Ishikawa (cell line): ENCODE data around the gene SPACA6.

ENCODE experiments used
- CEBPB ChIP-seq: IDR thresholded peaks from 2 replicates; pipeline ENCODE4 v1.6.1; 2012
- CREB1 ChIP-seq: IDR thresholded peaks from 2 replicates; pipeline ENCODE4 v1.6.1; 2012; ENCODE audit warnings: low read depth
- EGR1 ChIP-seq: IDR thresholded peaks from 2 replicates; pipeline ENCODE4 v1.6.1; 2012
- EP300 ChIP-seq: IDR thresholded peaks from 2 replicates; pipeline ENCODE4 v1.6.1; 2012; ENCODE audit warnings: borderline replicate concordance
- FOXM1 ChIP-seq: IDR thresholded peaks from 2 replicates; pipeline ENCODE4 v1.6.1; 2012; ENCODE audit warnings: low read depth, borderline replicate concordance
- MAX ChIP-seq: IDR thresholded peaks from 2 replicates; pipeline ENCODE4 v1.6.1; 2012
- NFIC ChIP-seq: IDR thresholded peaks from 2 replicates; pipeline ENCODE4 v1.6.1; 2012
- RAD21 ChIP-seq: IDR thresholded peaks from 2 replicates; pipeline ENCODE4 v1.6.1; 2012; ENCODE audit warnings: low read depth
- REST ChIP-seq: IDR thresholded peaks from 2 replicates; pipeline ENCODE4 v1.6.1; 2012; ENCODE audit warnings: low read depth, mild to moderate bottlenecking
- TAF1 ChIP-seq: IDR thresholded peaks from 2 replicates; pipeline ENCODE4 v1.6.1; 2012; ENCODE audit warnings: low read depth, mild to moderate bottlenecking
- TCF12 ChIP-seq: IDR thresholded peaks from 2 replicates; pipeline ENCODE4 v1.6.1; 2012; ENCODE audit warnings: low read depth
- TEAD4 ChIP-seq: IDR thresholded peaks from 2 replicates; pipeline ENCODE4 v1.6.1; 2012
- USF1 ChIP-seq: IDR thresholded peaks from 2 replicates; pipeline ENCODE4 v1.6.1; 2012
- YY1 ChIP-seq: IDR thresholded peaks from 2 replicates; pipeline ENCODE4 v1.6.1; 2012; ENCODE audit warnings: low read depth
- ZBTB7A ChIP-seq: IDR thresholded peaks from 2 replicates; pipeline ENCODE4 v1.6.1; 2012; ENCODE audit warnings: low read depth

Gene SPACA6

GRCh38 chr19:51694318-51695085, 1.4 kb downstream of the SPACA6 start:
- TF ChIP-seq NFIC (no peak), REST (no peak), CREB1 (no peak), TCF12 (no peak), RAD21 (no peak), TEAD4 (no peak), TAF1 (no peak), FOXM1 (no peak), CEBPB (no peak), YY1 (no peak), EP300 (no peak), USF1 (no peak), ZBTB7A (no peak), MAX (no peak), EGR1 (no peak)

GRCh38 chr19:51695088-51695487, 2.0 kb downstream of the SPACA6 start:
- TF ChIP-seq CREB1: no peak
- no peak for TF ChIP-seq YY1
- no peak for TF ChIP-seq EP300
- TF ChIP-seq NFIC: no peak
- no peak for TF ChIP-seq USF1
- no peak for TF ChIP-seq CEBPB
- TF ChIP-seq EGR1: no peak
- TF ChIP-seq RAD21: no peak
- TF ChIP-seq TEAD4: no peak
- no peak for TF ChIP-seq MAX
- no peak for TF ChIP-seq TCF12
- no peak for TF ChIP-seq REST
- no peak for TF ChIP-seq ZBTB7A
- TF ChIP-seq FOXM1: no peak
- TF ChIP-seq TAF1: no peak

GRCh38 chr19:51695702-51696315, 2.7 kb downstream of the SPACA6 start:
- TF ChIP-seq CREB1 (no peak), EP300 (no peak), ZBTB7A (no peak), YY1 (no peak), NFIC (no peak), TEAD4 (no peak), FOXM1 (no peak), USF1 (no peak), EGR1 (no peak), CEBPB (no peak), TCF12 (no peak), REST (no peak), RAD21 (no peak), MAX (no peak), TAF1 (no peak)
